GM10847 (cell line): ENCODE measurements around the gene F8A1.
"Not testable (repeated sequence)": the region's sequence is repeated elsewhere in the genome, so short reads cannot be mapped to it uniquely, and the experiment has no call there.

Source experiments
- POLR2A ChIP-seq: IDR thresholded peaks from 2 replicates; pipeline ENCODE4 v1.6.1; 2011; ENCODE audit not compliant: insufficient read length; ENCODE audit errors: extremely low read depth

F8A1 gene

DNA sequence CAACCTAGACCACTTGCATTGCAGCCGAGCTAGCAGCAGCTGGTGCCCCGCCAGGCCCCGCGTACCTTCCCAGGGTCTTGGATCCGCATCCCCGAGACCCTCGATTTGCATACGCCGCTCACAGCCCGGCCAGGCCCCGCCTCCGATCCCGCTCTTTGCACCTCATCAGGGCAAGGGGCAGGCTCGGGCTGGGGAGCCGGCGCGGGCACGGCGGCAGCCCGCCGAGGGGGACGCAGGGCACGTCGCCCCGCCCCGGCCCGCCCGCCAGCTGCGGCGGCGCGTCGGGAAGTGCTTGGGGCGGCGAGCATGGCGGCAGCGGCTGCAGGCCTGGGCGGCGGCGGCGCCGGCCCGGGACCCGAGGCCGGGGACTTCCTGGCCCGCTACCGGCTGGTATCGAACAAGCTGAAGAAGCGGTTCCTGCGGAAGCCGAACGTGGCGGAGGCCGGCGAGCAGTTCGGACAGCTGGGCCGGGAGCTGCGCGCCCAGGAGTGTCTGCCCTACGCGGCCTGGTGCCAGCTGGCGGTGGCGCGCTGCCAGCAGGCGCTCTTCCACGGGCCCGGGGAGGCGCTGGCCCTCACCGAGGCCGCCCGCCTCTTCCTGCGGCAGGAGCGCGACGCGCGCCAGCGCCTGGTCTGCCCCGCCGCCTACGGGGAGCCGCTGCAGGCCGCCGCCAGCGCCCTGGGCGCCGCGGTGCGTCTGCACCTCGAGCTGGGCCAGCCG lies at the start of gene F8A1:
F8A1 (plus strand) TSS at position 287 of the 720 bp plus-strand sequence; CDS start at position 307, 20 bp downstream.
- TF ChIP-seq POLR2A: not testable (repeated sequence)

DNA sequence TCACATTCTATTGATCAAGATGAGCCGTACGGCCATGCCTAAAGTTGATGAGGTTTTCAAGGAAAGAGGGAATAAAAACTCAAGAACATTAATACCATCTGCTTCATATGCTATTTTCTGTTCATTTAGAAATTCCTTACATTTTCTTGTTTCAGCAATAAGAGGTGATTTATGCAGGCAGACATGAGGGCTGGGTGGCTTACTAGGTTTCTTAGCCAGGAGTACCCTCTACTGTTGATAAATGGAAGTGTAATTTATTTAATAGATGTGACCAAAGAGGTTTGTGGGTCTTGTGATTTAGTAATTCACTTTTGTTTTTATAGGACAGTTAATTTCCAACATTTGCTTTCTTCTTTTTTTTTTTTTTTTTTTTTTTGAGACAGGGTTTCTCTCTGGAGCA lies 45.3 kb upstream of the F8A1 start:
- no peak for TF ChIP-seq POLR2A

DNA sequence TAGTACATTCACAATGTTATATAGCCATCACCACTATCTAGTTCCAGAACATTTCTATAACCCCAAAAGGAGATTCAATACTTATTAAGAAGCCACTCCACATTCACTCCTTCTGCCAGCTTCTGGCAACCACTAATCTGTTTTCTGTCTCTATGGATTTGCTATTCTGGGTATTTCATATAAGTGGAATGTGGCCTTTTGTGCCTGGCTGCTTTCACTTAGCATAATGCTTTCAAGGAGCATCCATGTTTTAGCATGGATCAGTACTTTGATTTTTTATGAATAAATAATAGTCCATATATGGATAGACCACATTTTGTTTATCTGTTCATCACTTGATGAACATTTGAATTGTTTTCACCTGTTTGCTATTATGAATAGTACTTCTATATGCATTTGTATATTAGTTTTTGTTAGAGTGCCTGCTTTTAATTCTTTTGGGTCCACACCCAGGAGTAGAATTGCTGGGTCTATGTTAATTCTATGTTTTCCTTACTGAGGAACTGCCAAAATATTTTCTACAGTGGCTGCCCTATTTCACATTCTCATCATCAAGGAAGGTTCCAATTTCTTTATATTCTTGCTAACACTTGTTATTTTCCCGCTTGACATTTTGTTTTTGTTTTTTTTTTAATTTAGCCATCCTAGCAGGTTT lies 35.1 kb upstream of the F8A1 start:
- no peak for TF ChIP-seq POLR2A

DNA sequence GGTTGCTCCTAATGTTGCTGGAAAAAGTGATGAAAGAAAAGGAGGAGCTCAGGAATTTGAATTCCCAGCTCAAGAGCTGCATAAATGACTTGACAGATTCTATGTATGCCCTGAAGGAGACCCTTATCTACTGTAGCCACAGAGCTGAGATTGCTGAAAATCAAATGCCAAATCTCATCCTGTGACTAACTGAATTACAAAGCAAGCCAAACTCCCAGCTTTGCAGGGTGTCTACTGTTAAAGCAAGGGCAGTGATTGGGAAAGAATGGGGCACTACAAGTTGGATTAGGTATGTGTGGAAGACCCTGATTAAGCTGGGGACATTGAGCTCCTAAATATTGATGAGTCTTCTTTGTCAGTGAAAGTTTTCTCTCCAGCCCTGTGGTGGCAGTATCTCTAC lies 30.9 kb upstream of the F8A1 start:
- no peak for TF ChIP-seq POLR2A

DNA sequence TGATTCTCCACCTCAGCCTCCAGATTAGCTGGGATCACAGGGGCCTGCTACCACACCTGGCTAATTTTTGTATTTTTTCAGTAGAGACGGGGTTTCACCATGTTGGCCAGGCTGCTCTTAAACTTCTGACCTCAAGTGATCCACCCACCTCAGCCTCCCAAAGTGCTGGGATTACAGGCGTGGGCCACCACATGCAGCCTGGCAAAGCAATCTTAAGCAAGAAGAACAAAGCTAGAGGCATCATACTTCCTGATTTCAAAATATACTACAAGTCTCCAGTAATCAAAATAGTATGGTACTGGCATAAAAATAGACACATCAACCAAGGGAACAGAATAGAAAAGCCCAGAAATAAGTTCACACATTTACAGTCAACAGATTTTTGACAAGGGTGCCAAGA lies 12.8 kb upstream of the F8A1 start:
- TF ChIP-seq POLR2A: no peak

DNA sequence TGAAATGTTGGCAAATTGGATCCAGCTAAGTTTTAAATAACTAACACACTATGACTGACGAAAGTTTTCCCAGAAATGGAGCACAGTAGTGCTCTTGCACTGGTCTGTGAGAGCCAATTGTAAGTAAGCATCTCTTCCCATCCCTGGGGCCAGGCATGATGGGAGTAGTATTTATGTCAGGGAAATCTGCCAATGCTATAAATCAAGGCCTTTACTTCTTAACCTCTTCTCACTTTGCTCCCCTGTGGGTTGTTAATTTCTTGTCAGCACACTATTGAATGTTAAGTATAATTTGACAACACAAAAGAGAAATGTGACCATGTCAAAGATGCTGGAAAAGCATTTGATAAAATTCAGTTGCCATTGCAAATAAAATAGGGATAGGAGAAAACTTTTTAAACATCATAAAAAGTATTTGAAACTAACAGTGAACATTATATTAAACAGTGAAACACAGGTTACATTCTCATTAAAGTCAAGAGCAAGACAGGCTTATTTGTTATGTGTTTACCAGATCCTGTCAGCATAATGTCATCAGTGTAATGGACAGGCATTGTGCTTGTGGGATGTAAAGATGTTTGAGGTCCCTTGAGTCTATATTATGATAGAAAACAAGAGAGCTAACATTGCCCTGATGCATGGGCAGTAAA lies 5.0 kb downstream of the F8A1 start:
- TF ChIP-seq POLR2A: no peak

DNA sequence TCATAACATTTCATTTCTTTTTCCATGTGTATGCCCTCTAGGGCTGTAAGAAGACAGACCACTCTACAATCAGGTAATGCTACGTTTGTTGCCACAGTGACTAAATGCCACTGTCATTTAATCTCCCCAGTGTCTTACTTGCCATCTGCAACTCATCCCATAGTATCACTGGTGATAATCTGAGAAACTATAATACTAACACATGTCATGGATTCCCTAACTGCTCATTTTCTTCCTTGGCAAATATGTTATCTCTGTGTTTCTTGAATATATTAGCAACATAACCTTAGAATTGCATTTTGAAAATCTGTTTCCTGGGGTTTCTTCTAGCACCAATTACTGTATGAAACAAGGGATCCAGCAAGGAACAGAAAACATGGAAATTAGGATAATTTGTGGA lies 6.1 kb downstream of the F8A1 start:
- TF ChIP-seq POLR2A: no peak

DNA sequence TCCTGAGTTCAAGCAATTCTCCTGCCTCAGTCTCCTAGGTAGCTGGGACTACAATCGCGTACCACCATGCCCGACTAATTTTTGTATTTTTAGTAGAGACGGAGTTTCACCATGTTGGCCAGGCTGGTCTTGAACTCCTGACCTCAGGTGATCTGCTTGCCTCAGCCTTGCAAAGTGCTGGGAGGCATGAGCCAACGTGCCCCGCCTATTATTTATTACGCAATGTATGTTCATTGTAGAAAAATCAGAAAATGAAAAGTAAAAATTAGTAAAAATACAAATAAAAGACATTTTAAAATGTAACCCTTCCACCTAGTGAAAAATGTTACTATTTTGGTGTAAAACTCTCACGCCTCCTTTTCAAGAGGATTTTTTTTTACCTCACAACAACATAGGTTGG lies 14.2 kb downstream of the F8A1 start:
- no peak for TF ChIP-seq POLR2A

DNA sequence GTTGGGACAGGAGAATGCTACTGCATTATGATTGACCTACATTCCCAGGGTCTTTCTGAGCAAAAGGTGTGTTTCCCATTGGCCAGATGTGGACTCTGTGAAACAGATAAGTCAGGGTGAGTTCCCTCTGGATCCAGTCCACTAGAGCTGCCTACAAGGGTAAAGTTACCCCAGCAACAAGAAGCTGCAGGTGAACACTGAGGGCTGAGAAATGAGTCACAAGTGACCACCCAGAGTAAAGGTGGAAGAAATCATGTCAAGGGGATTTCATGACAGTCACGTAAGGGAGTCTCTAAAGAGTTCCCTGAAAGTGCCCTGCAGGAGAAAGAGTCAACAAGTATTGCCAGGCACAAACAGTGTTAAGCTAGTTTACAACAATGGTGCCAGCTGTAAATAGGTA lies 16.3 kb downstream of the F8A1 start:
- no peak for TF ChIP-seq POLR2A

DNA sequence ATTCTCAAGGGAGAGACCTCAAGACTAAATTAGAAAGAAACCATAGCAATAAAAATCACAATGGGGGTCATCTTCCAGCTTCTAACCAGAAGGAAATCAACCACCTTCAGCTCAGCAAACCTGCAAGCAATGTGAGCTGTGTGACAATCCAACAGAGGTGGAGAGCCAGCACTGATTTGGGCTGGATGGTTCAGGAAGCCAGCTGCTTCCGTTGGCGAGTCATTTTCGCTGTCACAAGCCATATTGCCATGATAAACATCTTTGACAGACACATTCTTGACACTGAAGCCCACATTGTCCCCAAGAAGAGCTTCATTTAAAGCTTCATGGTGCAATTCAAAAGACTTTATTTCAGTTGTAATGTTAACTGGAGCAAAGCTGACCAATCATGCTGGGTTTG lies 22.7 kb downstream of the F8A1 start:
- no peak for TF ChIP-seq POLR2A

DNA sequence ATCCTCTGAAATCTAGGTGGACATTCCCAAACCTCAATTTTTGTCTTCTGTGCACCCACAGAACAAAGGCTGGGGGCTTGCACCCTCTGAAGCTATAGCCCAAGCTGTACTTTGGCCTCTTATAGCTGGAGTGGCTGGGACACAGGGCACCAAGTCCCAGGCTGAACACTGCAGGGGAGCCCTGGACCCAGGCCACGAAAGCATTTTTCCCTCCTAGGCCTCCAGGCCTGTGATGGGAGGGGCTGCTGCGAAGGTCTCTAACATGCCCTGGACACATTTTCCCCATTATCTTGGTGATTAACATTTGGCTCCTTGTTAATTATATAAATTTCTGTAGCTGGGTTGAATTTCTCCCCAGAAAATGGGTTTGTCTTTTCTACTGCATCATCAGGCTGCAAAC lies 27.9 kb downstream of the F8A1 start:
- no peak for TF ChIP-seq POLR2A

DNA sequence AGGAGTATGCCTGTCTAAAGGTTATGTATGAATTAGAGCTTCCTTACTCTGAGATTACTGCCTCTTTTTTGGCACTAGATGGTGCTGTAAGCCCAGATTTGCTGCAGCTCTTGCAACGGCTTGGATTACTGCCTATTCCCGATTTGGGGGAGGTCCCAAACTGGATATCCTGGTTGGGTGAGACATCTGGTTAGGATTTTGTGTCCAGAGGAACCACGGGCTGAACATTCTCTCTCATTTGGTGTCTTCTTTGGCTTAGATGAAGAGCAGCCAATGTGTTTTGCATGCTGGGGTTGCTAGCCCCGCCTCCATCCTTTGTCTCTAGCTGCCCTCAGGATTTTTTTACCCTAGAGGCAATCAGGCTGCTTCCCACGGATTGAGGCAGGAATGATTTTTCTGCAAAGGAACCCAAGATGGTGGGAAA lies 31.9 kb downstream of the F8A1 start:
- TF ChIP-seq POLR2A: no peak
